NCI-H446 treated with DMSO at 0.1 percent for 48 hours (cell line): ENCODE data around the gene SIGLEC15.
"Not testable (repeated sequence)": the region's sequence is repeated elsewhere in the genome, so short reads cannot be mapped to it uniquely, and the experiment has no call there.

Experiments used
- DNase-seq: peaks from one replicate; lab custom pipeline; 2025; lab: John Stamatoyannopoulos, UW

SIGLEC15 gene

DNA sequence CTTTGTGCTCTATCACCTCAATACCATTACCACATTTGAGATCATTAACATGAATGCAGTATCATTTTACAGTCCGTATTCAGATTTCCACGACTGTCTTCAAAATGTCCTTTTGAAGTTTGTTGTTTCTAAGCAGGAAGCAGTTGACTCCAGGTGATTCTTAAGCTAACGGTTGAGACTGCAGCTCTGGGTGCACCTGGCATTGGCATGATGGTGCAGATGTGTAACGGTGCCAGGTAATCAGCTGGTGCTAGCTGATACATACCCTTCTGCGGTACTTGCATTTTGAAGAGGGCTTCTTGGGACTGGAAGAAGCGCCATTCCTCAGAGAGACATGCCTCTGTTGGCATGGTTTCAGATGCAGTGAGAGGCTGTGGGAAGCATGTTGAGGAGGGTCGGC lies 19.5 kb downstream of the SIGLEC15 start:
- DNase-seq = no peak

DNA sequence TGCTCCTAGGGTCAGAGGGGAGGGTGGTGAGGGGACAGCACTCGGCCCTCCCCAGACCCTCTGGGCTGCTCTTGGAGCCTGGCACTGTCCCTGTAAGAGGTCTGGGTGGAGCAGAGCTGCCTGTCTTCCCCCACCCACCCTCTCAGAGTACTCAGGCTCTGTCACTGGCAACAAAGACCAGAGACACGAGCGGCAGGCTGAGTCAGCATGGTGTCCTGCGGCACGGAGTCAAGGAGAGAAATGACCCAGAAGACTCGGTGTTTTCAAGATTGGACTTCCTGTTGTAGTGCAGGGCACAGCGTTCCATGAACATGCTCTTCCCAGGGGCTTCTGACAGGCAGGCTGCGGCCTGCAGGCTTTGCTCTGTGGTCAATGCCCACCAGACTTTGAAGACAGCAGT lies 19.9 kb downstream of the SIGLEC15 start:
- no peak for DNase-seq

DNA sequence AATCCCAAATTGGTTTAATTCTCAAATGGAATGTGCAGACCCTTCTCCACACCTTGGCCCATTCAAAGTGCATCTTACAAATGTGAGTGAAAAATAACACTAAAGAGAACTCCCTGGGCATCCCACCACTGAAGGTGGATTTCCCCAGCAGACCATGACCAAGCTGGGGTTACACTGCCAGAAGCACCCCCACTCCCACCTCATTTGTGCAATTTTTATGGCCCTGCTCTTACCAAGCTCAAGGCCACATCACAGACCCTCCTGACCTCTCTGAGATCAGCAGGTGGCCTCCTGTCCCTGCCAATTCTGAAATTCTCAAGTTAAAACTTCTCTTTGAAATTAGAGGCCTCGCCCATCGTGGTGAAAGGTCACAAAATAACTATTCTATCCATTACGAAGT lies 21.6 kb downstream of the SIGLEC15 start:
- DNase-seq = no peak

DNA sequence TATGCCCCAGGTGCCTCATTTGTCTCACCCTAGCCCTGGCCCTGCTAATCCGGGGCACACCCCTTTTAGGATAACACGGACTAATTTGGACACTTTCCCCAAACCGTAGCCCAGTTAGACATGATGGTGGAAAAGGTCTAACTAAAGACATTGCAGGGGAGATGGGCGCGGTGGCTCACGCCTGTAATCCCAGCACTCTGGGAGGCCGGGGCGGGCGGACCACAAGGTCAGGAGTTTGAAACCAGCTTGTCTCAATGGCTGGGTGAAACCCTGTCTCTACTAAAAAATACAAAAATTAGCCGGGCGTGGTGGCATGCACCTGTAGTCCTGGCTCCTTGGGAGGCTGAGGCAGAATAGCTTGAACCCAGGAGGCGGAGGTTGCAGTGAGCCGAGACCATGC lies 23.2 kb downstream of the SIGLEC15 start:
- not testable (repeated sequence) for DNase-seq

DNA sequence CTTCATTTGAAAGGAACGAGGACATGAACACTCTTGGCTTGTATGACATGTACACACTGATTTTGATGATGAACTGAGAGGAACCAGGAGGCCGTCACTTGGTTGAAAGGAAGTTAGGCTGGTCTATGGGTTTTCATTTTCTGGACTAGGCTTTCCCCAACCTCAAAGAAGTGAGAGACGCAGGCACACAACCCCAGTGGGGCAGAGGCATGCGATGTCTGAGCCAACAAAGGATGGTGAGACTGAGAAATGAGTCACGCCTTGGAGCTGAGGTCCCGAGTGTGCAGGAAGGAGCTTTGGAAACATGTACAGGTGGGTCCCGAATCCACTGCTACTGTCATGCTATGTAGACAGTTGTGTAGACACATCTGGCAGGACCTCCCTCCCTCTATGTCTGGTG lies 24.1 kb downstream of the SIGLEC15 start:
- DNase-seq = no peak

DNA sequence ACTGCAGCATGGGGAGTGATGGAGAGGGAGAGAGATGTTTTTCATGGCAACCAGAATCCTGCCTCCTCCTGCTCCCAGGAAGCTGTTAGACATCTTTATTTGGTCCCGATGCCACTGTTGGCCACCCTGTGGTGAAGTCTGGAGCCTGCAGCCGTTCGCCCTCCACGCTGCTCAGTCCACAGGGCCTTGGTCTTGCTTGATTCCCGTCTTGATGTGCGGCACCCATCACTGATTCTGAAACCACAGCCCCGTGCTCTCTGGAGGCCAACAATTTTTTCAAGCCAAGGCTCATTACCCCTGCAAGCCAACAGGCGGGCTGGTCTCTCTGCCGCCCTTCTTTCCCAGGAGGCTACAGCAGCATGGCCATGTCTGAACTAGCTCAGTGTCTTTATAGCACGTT lies 24.5 kb downstream of the SIGLEC15 start:
- DNase-seq = no peak

DNA sequence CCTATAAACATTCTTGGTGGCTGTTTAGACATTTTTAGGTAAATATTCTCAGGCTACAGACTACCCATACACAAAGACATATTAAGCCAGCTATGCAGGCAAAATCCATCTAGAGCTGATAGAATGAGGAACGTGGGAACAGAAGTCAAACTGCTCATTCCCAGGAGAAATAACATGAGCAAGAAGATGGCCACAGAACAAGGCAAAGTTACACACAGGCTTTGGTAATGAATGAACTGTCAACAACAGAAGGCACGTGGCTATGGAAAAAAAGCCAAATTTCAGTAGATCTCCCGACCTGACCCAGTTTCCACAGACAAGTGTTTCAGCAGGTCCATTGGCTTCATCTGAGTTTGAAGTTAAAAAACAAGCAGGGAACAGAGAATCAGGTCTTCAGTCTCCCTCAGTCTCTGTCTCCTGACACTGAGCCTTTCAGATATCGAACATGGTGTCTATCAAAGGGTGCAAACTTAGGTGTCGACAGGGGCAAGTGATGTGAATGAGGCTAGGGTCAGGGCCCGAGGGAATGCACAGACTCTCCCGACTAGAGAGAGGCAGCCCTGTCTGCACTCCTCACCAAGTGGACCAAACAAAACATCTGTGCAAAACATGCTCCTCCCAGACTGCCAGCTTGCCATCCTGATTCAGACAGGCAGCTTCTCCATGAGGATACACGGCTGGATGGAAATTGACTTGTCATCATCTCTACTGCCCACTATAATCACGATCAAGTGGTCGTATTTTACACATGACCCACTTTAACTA lies 25.9 kb downstream of the SIGLEC15 start:
- no peak for DNase-seq

DNA sequence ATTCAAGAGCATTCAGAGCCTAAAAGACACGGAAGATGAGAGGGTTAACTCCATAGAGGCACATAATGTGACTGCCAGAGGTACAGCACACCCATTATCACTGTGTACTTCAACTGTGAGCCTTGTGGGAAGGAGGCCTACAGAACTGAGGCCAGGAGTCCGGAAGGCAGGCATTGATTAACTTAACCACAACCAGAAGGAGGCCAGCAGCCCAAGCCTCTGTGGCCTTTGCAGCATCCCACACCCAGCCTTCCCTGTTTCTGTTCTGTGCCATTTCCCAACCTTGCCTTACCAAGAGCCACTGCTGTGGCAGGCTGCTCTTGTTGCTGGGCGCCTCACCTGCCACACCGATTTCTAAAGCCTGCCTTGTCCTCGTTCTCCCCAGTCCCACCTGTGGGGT lies 27.2 kb downstream of the SIGLEC15 start:
- no peak for DNase-seq

DNA sequence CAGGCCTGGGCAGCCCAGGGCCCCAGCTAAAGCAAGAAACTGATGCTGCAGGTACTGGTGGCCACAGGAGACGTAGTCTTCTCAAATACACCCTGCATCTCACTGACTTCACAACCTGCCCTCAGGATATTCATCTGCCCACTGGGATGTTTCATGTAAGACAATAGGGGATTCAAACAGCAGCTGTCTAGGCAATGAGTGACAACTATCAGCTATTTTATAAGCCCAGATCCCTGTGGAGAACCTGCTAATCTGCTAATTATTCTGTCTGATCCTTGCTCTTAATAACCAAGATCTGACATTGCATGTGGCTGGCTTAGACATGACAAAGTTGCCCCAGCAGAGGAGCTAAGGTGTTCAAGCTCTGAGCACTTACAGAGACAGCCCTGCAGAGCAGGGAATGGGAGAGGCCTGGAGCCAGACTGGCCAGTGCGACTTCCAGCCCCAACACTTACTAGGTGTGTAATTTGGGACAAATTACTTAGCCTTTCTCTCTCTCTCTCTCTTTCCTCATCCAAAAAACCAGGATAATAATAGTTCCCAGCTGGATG lies 28.6 kb downstream of the SIGLEC15 start:
- no peak for DNase-seq

DNA sequence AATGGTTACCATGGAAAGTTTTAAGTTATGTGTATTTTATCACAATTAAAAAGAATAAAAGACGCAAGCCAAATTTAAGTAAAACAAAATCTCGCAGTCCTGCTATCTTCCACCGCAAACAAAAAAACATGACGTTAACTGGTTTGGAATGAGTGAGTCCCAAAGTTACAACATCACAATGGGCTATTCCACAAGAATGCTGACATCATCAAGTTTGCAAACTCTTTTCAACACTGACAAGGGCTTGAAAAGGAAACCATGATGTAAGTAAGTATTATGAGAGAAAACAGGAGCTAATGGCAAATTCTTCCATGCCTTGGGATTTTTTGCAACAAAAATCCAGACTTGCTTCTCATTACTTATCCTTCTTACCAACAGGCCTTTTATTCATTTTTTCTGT lies 31.1 kb downstream of the SIGLEC15 start:
- no peak for DNase-seq

DNA sequence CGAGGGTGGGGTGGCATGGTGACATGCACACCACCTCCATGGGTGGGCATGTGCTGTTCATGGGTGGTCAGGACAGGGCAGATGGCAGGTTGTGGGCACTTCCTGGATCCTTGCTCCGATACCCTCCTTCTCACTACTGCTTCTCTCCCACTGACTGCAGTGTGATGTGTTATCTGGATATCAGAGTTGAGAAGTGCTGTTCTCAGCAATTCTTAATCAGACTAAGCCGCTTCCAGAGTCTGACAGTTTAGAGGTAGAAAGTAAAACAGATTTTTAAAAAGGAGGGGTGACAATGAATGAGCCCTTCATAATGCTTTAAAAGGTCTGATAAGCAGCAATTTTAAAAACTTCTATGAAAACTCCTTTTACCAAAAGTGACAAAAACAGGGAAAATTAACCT lies 33.9 kb downstream of the SIGLEC15 start:
- DNase-seq = no peak

DNA sequence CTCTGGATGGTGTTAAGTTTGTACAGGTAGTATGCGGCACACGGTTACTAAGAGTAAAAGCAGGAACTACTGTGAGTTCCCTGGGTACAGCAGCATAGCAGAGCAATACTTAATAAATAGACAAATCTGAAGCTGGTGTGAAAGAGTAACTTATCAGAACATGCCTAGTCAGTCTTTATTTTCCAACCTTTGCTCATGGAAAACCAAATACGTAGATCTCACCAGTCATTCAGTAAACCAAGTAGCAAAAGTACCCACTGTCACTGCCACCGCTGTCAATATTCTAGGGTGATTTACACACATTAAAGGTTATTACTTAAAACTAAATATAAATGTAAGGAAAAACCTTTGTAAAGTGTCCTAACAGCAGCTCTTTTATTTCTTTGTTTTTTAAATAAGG lies 35.0 kb downstream of the SIGLEC15 start:
- DNase-seq = no peak

DNA sequence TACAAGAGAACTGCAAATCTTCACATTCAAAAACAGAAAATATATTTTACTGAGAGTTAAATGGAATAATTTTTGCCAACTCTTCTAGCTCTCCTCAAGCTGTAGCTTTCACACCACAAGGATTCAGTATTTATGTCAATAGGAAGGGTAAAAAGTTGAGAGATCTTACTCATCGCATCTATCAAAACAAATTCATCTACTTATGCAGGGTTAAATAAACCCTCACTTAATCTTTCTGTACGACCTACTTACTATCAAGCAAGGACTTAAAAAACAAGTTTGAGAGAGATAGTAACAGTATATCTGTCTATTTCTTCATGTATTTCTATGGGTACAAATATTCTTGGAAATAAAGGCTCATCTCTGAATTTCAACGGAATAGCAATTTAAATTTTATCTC lies 35.5 kb downstream of the SIGLEC15 start:
- no peak for DNase-seq

DNA sequence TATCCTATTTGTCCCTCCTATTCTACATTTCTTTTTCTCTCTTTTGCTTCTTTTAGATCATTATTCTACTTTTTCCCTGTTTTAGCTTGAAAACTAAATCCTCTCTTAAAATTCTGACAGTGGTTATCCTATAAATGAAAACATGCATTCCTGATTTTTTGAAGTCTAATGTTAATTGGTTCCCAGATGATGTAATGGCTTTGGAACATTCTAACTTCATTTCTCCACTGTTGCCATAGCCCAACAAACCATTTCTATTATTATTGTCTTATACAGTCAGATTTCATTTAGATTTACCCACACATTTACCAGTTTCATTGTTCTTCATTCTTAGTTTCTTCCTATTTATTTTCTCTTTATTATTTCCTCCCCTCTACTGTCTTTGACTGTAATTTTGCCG lies 36.5 kb downstream of the SIGLEC15 start:
- DNase-seq = no peak

DNA sequence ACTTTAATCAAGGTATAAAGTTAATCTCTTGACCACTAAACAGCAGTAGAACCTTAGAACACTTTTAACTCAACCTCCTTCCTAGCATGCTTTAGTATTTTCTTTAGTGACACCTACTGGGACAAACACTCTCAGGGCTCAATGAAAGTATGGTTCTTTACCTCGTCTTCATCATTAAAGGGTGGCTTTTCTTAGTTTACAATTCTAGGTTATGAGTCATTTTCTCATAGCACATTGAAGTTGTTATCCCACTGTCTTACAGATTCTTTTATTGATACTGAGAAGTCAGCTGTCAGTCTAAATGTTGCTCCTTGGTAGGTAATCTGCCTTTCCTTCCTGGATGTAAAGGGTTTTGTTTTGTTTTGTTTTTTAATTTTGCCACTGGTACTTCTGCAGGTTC lies 38.0 kb downstream of the SIGLEC15 start:
- DNase-seq = no peak

DNA sequence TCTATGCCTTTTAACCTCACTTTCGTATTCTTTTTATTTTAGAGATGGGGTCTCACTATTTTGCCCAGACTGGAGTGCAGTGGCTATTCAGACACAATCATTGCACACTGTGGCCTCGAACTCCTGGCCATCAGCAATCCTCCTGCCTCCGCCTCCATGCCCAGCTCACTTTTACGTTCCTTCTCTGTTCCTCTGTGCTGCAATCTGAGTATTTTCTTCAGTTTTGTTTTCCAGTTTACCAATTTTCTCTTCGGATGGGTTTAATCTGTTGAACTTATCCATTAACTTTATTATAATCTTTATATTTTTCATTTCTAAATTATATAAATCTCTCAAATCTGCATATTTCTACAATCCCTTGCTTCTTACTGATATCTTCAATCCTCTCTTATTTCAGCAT lies 38.6 kb downstream of the SIGLEC15 start:
- no peak for DNase-seq

DNA sequence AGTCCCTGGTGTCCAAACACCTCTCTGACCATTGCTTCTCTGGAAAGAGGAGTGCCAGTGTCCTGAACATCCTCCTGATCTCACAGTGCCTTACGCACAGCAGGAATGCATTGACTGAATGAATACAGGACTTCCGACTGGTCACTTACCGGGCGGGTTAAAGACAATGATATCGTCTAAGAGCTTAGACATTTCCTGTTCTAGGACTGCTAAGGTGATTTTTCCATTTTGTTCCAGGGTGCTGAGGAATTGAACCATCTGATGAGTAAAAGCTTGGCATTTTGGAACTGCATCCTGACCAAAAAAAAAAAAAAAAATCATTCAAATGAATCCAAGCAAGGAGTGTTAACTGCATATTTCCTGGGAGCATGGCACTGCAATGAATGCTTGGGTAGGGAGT lies 40.0 kb downstream of the SIGLEC15 start:
- DNase-seq = no peak

DNA sequence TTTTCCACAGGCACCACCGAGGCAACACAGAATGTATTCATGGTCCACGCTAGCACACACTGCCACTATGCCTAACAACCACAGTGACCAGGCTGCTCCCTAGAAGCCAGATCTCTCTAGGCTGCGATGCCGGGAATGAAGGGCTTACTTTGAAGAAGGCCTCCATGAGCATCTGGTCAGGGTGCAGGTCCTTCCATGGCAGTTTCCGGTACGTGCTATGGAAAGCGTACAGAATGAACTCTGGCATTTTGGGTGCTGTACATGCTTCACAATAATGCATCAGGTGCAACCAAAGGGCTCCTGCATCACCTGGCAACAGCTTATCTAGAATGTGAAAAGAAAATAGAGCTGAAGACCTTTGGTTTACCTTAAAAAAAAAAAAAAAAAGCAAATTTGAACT lies 44.9 kb downstream of the SIGLEC15 start:
- DNase-seq = no peak

DNA sequence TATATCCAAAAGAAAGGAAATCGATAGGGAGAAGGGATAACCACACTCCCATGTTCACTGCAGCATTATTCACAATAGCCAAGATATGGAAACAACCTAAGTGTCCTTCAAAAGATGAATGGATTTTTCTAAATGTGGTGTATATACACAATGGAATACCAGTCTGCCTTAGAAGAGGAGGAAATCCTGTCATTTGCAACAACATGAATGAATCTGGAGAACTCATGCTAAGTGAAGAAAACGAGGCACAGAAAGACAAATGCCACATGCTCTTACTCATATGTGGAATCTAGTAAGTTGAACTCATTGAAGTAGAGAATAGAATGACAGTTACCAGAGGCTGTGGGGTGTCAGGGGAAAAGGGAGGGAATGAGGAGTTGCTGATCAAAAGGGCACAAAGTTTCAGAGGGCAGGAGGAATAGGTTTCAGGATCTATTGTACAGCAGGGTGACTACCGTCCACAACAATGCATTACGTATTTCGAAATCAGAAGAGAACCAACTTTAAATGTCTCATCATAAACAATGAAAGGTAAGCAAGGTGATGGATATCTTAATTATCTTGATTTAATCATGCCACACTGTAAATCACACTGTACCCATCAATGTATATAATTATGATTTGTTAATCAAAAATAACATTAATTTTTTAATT lies 46.1 kb downstream of the SIGLEC15 start:
- no peak for DNase-seq

DNA sequence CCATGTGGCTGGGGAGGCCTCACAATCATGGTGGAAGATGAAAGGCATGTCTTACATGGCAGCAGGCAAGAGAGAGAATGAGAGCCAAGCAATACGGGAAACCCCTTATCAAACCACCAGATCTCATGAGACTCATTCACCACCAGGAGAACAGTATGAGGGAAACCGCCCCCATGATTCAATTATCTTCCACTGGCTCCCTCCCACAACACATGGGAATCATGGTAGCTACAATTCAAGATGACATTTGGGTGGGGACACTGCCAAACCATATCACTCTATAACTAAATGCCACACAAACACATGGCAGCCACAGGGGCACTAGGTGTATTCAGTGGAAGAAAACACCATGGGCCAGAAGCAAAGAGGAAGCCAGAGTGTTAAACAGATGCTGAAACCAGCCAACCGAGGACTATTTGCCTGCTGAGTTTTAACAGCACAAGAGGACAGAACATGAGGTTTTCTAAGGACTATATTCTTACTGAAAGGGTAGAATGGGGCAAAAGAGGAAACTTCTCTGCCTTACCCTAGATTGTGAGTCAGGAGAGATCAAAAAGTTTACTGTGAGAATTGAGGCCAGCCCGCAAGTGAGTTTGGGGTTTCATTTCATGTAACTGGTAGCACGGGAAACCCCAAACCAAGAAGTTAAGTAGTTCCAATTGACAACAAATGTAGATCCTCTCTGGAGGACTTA lies 49.2 kb downstream of the SIGLEC15 start:
- no peak for DNase-seq

DNA sequence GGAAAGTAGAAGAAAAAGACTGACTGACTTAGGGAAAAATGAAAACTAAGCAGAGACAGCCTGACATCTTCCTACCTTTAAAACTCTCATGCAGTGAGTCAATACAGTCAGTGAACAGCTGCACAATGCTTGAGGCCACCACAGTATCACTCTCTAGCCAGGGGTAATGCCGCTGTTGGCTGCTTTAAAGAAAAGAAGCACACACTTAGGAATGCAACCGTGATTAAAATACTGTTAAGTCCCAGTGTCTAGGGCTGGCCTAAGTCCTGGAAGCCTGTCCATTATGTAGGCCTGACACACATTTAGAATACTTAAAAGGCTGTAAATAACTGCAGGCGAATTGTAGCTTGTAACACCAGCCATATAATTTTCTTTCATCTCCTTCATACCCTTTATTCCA lies 50.7 kb downstream of the SIGLEC15 start:
- no peak for DNase-seq

DNA sequence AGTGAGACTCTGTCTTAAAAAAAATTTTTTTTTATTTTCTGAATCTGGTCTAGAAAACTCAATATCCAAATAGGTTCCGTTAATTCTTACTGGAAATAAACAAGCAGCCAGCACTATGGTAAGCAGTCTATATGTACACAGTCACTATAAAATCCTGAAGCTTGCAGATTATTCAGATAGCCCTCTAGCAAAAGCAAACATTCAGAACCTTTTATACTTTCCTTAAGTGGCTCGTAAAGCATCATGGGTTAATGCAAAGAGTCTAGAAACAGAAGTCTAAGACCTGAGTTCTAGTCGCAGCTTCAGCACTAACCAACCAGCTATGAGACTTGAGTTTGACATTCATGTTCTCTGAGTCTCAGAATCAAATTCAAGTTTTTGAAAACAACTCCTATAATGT lies 51.9 kb downstream of the SIGLEC15 start:
- no peak for DNase-seq
